KBM-7 (cell line): ENCODE data around the gene SLC6A5.

Experiments
- DNase-seq: peaks from one replicate; pipeline ENCODE4 v3.0.0-alpha.2; 2015
- in situ Hi-C: fragments of 300-500 bp; cut with MboI; formaldehyde crosslinking; loops from 2 replicates; pipeline ENCODE4 v1.14.3; 2020; ENCODE audit warnings: low sequenced_read_pairs, low pct_unique_long_range_greater_than_20kb, mixed read lengths

SLC6A5 gene

DNA sequence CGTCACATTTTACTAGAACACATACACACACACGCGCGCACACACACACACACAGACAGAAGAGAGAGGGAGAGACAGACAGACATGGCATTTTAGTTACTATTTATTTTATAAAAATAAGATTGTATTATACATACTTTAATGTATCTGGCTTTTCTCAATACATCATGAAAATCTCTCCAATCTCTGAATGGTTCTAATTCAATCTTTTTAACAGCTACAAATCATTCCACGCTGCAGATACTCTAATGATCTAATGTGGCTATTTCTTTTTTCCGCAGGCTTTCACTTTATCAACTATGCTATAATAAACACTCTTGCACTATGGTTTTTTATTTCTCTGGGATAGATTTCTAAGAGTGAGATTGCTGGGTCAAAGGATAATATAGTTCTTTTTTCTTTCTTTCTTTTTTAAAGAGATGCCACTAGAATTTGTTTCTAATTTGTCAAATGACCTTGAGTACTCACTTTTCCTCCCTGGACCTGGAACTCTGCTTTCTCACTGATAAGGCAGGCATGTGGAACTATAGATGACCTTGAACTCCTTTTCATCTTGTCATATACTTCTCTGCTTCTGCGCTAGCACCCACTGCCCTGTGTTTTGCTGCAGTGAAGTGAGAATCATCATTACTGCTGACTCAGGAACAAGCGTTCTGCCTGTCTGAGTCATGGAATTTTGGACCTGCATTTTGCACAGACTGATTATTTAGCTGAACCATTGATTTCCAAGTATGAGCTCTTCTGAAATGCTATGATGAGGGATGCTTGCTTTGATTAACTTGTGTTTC is 4.9 kb upstream of the SLC6A5 start:
- in situ Hi-C loops = no loop called here
- no peak for DNase-seq

DNA sequence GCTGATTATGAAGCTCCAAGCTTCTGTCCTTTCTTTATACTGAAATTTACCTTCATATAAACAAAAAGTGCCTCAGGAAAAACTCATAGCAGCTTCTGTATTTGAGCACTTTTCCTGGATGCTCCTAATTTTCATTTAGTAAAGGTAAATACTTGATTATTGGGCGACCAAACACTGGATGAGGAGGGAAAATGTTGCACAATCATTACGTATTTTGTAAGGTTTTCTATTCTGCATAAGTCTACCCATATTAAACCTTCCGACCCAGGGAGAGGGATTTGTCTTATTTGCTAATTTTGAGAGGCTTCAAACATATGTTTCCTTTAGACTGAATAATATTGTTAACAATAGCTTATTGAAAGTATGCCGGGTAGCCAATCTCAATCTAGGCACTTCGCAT is 4.3 kb upstream of the SLC6A5 start:
- in situ Hi-C loops = no loop called here
- DNase-seq = no peak

- in situ Hi-C loops = no loop called here
- no peak for DNase-seq
Measured at GRCh38 chr11:20596205-20597153, 2.9 kb upstream of the SLC6A5 start.

- DNase-seq = no peak
- in situ Hi-C loops = no loop called here
Measured at GRCh38 chr11:20597154-20597679, 2.2 kb upstream of the SLC6A5 start.

GRCh38 chr11:20597680-20598484 is 1.5 kb upstream of the SLC6A5 start:
- no peak for DNase-seq
- in situ Hi-C loops = no loop called here

DNA sequence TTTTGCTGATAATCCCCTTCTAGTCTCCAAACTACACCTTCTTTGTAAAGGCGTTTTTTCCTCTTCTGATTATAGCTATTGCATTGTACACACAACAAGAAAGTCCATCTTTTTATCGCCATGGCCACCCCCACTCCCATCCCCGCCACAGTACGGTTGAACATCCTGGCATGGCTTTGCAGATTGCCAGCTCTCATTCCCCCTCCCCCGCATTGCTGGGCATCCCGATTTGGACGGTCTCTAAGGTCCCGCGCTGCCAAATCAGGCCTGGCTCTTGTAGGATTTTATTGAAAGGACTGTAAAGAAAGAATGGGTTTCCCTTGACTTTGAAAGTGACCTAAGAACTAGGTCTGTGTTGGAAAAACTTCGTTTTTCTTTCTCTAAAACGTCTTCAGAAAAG is 916 bp upstream of the SLC6A5 start:
- in situ Hi-C loops = no loop called here
- no peak for DNase-seq

DNA sequence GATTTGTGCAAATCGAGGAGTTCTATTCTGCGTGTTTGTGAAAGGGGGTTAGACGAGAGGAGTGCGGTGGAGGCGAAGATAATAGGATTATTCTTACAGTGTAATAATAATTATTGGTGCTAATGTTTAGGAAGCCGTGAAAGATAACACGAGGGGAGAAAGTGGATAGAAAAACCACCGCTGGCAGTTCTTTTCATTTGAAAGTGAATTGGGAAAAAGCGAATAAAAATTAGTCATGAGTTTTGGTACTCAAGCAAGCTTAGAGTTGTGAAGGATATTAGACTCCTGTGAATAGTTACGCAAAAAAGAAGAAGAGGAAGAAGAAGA is 575 bp downstream of the SLC6A5 start:
- no peak for DNase-seq
- in situ Hi-C loops = loop anchor here (25.0 kb wide), 1 partner anchor 213 kb away; the partner anchor contains the start of gene PRMT3

DNA sequence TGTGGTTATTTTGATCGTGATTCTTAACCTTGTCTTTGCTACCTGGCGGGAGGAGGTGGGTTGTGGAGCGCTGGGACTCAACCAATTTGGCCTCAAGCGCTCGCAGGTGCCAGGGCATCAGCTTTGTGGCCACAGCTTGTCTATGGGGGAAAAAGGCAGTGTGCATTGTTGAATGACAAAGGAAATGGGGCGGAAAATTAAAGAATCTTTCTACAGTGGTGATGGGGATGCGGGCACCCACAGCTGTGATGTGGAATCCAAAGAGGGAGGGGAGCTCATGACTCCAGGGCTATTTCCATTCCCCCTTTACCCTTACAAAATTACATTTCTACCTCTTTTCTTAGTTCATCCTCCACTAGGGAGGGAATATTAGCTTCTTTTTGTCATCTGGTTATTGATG is 1.1 kb downstream of the SLC6A5 start:
- in situ Hi-C loops = loop anchor here (25.0 kb wide), 1 partner anchor 213 kb away; the partner anchor contains the start of gene PRMT3
- no peak for DNase-seq

DNA sequence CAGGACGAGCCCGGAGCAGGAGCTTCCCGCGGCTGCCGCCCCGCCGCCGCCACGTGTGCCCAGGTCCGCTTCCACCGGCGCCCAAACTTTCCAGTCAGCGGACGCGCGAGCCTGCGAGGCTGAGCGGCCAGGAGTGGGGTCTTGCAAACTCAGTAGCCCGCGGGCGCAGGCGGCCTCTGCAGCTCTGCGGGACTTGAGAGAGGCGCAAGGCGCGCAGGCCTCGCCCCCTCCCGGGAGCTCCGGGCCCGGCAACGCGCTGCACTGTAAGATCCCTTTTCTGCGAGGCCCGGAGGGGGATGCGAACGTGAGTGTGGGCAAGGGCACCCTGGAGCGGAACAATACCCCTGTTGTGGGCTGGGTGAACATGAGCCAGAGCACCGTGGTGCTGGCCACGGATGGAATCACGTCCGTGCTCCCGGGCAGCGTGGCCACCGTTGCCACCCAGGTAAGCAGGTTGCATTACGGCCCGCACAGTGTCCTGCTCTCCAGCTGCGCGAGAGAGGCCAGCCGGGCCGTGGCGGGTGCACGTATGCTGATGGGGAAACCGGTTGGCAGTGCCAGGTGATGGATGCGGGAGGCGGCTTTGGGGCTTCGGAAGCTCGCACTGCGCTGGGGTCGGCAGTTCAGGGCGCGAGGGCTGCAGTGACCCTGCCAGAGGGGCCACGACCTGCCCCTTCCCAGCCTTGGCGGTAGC is 2.0 kb downstream of the SLC6A5 start:
- in situ Hi-C loops = loop anchor here (25.0 kb wide), 1 partner anchor 214 kb away; the partner anchor contains the start of gene PRMT3
- no peak for DNase-seq

- in situ Hi-C loops = loop anchor here (25.0 kb wide), 1 partner anchor 217 kb away; the partner anchor contains the start of gene PRMT3
- DNase-seq = no peak
Measured at GRCh38 chr11:20604295-20604803, 4.9 kb downstream of the SLC6A5 start.

DNA sequence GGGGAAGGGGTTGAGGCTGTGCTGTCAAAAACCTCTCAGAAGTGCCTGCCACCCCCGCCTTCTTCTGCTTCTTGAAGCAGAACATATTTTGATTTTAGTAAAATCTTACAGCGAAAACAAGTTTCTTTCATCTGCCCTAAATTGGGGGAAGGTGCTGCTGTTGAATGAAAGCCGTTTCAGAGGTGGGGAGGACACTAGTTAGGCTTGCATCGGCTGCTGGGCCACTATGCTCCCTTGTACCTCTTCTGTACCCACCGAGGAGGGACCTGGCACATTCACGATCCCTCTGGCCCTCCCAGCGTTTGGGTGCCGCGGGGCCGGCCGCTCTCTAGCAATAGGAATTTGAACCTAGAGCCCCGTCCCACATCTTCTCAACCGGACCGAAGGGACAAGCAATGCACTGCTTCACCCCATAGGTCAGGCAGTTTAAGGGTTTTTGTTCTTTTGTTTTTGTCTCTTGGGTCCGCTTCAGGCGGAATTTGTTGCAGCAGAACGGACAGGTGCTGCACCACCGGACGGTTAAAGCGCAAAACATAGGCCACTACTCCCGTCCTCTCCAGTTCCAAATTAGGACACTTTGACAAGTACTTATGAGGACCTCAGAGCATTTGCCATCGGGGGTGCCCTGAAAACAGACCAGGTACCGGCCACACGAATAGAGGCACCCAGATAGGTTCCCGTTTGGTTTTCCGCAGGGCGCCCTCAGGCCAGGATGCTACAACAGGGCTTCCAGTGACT is 5.6 kb downstream of the SLC6A5 start:
- no peak for DNase-seq
- in situ Hi-C loops = loop anchor here (25.0 kb wide), 1 partner anchor 218 kb away; the partner anchor contains the start of gene PRMT3

GRCh38 chr11:20605602-20606091 is 6.2 kb downstream of the SLC6A5 start:
- no peak for DNase-seq
- in situ Hi-C loops = loop anchor here (25.0 kb wide), 1 partner anchor 218 kb away; the partner anchor contains the start of gene PRMT3

DNA sequence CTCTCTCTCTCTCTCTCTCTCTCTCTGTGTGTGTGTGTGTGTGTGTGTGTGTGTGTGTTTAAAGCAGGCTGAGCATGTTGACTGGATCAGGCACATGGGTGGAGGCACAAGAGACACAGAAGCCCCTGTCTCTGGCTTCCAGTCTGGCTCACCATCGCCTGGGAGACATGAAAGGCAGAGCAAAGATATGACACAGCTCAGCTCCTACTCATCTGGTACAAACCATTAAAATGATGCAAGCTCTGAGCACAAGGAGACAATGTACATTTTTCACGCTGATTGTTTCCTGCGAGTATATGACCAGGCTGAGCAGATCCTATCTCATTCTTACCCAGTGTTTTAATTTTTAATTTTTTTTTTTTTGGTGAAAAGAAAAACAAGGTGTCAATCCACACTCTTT is 9.5 kb downstream of the SLC6A5 start:
- no peak for DNase-seq
- in situ Hi-C loops = loop anchor here (25.0 kb wide), 1 partner anchor 222 kb away; the partner anchor contains the start of gene PRMT3

- peak; percentile 76 for DNase-seq
- in situ Hi-C loops = loop anchor here (25.0 kb wide), 1 partner anchor 223 kb away; the partner anchor contains the start of gene PRMT3
Measured at GRCh38 chr11:20609727-20610707, 10.6 kb downstream of the SLC6A5 start.

DNA sequence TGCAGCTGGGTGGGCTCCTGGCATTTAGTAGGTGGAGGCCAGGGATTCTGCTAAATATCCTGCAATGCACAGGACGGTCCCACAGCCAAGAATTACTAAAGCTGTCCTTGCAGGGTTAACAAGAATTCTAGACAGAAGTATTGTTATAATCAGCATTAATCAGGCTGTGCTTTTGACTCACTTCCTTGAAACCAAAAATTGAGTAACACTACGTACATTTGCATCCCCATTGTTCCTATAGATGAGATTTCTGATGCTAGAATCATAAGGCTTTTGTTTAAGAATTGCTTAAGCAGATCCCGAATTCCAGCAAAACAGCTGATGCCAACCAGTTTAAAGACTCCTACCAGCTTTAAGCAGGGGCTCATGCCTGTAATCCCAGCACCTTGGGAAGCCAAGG is 11.4 kb downstream of the SLC6A5 start:
- DNase-seq = no peak
- in situ Hi-C loops = loop anchor here (25.0 kb wide), 1 partner anchor 224 kb away; the partner anchor contains the start of gene PRMT3

GRCh38 chr11:20611445-20611844 is 12.0 kb downstream of the SLC6A5 start:
- DNase-seq = no peak
- in situ Hi-C loops = loop anchor here (25.0 kb wide), 1 partner anchor 224 kb away; the partner anchor contains the start of gene PRMT3
